Esophagus mucosa (tissue), 1 donor: Measurements from ENCODE around the gene RNF8. TPM values are rescaled to one million over a fixed set of nuclear protein-coding genes. Genes with fewer than 3 reads are reported as not detected.

Source experiments
- ATAC-seq: fragments of 200-7000 bp; cut with Tn5 transposase; one replicate; pipeline ENCODE4 v1.9.1; 2020
- total RNA-seq: library from RNA; stranded (reverse); gene quantifications from one replicate; pipeline ENCODE4 v1.2.4, GENCODE V29; 2023
- donor health status: DM: yes; HTN: yes; CAD: no.

Gene RNF8
- total RNA-seq = 19.0 TPM

GRCh38 chr6:37353761-37354525 is at the start of gene RNF8:
Gene RNF8, plus strand, starts transcription at chr6:37353983. Its CDS starts 182 bp downstream, at chr6:37354165.
- ATAC-seq = peak; percentile 92

DNA sequence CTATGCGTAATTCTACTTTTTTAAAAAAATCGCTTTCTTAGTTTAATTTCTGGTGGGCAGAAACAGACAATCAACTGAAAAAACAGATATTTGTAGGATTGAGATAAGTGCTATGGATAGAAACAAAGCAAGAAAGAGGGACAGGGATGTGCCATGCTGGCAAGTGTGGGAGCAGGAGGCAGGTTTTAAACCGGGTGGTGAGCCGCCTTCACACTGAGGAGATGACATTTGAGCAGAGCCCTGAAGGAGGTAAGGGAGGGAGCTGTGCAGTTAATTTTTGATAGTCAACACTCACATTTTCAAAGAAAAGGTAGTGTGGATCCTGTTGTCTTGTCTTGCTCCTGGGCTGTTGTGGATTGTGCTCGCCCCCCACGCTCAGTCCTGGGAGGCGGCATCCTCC is 49.0 kb upstream of the RNF8 start:
- no peak for ATAC-seq

- ATAC-seq = peak; percentile 58
Observed at GRCh38 chr6:37305841-37306425, 47.9 kb upstream of the RNF8 start.

DNA sequence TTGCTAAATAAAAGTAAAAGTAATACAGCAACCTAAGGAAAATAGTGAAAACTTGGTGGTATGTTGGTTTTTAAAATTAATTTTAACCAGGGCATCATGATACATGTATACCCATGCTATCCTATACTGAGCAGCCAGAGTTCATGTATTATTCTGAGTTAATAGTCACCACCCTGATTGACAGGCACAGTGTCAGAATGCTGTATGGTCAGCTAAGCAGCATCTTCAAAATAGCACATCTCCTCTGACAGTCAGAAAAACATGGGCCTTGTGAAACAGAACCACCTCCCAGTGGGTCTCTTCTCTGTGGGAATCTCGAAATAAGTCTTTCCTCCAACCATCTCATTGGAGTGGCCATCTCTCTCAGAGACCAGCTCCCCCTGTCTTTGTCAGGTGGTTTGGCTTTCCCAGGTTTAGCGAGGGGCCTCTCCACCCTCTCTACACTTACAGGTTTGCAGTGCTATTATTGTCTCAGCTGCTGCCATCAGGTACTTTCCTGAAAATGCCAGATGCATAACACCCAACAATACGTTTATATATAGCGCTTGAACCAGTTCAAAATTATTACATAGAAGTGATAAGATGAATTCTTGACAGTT is 47.1 kb upstream of the RNF8 start:
- no peak for ATAC-seq

- peak; percentile 11 for ATAC-seq
Observed at GRCh38 chr6:37307484-37307883, 46.3 kb upstream of the RNF8 start.

- no peak for ATAC-seq
Observed at GRCh38 chr6:37308069-37308815, 45.5 kb upstream of the RNF8 start.

DNA sequence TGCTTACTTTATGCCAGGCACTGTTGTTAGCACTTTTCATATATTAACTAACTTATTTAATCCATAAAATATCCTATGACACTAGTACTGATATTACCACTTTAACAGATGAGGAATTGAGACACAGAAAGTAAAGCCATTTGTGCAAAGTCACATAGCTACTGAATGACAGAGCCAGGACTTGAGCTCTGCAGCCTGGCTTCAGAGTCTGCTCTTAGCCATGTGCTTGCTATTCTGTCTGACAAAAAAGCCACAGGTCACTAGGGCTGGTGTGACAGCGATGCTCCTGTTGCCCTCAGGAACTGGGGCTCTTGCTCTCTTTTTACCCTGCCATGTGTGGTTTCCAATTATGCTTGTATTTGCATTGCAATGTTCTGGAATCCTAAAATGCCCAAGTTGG is 44.7 kb upstream of the RNF8 start:
- ATAC-seq = no peak

GRCh38 chr6:37309692-37310091 is 44.1 kb upstream of the RNF8 start:
- no peak for ATAC-seq

GRCh38 chr6:37310966-37311365 is 42.8 kb upstream of the RNF8 start:
- ATAC-seq = no peak

GRCh38 chr6:37311741-37312473 is 41.9 kb upstream of the RNF8 start:
- ATAC-seq = no peak

DNA sequence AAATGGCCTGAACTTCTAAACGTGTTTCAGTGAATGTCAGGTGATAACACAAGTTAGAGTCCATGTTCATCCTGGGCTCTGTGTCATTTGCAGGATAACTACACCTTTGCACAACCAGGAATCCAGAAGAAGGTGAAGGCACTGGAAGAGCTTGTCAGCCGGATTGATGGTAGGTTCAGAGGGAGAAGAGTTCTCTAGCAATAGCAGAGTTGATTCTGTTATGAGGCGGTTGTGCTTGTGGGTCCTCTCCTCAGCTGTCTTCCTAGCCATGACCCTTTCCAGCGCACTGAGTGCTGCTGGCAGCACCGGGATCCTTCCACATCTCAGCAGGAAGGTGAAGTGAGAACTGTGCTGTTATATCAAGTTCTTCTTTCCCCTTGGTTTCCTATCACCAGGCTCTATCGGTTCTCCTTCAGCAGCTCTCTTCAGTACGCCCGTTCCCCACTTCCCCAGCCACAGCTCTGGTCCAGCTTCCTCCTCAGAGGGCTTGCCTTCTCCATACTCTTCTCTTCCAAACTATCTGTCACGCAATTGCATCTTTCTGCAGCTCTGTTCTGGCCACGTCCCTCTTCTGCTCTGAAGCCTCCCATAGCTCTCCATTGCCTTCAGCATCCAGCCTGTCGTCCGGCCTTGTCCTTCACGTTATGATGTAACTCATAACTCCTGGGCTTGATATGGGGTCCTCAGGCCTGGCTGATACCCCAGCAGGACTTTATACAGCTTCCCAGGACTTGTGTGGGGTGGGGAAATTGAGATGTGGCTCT is 39.9 kb upstream of the RNF8 start:
- no peak for ATAC-seq

DNA sequence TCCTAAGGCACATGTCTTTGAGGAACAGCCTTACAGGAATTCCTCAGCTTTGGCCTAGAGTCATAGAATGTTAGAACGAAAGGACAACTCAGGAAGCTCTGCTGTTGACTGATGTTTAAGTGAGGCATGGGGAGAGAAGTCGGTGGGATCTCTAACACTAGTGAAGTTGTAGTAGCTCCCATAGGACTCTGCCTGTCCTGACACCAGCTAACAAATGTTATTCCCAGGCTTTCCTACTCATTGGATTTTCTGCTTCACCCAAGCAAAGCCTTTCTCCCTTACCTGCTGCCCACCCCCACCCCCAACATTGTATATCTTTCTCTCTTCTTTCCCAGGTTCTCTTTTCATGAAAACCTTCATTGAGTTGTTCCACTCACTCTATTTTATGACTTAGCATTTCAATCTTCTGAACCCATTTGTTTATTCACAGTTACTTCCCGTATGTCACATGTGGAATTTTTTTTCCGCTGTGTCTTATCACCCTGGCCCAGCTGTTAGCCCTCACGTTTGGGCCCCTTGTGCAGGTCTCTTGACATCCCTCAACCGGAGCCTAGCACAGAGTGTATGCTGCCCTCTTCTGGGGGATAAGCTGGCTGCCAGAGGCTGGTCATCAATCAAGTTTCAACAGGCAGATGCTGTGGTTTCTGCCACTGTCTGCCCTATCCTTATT is 39.2 kb upstream of the RNF8 start:
- ATAC-seq = no peak

- ATAC-seq = no peak
Observed at GRCh38 chr6:37315157-37315515, 38.6 kb upstream of the RNF8 start.

DNA sequence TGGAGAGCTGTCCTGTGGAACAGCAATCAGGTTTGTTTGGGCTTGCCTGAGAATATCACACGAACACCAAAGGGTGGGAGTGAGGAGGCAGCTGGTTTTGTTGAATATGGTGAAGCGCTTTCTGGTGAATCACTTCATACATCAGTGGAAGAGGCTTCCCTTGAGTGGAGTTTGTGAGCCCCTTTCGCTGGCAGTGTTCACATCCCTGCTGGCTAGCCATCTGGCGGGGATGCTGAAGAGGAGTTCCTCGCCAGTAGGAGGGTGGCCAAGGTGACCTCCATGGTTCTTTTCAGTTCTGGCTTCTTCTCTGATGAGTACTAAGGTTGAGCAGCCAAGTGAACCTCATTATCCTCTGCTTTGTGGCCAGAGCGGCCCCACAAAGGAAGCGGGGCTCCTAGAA is 37.7 kb upstream of the RNF8 start:
- no peak for ATAC-seq

- no peak for ATAC-seq
Observed at GRCh38 chr6:37317312-37318038, 36.3 kb upstream of the RNF8 start.

GRCh38 chr6:37319156-37319555 is 34.6 kb upstream of the RNF8 start:
- no peak for ATAC-seq

GRCh38 chr6:37319856-37320480 is 33.8 kb upstream of the RNF8 start:
- peak; percentile 81 for ATAC-seq

GRCh38 chr6:37320646-37321045 is 33.1 kb upstream of the RNF8 start:
- ATAC-seq = no peak

DNA sequence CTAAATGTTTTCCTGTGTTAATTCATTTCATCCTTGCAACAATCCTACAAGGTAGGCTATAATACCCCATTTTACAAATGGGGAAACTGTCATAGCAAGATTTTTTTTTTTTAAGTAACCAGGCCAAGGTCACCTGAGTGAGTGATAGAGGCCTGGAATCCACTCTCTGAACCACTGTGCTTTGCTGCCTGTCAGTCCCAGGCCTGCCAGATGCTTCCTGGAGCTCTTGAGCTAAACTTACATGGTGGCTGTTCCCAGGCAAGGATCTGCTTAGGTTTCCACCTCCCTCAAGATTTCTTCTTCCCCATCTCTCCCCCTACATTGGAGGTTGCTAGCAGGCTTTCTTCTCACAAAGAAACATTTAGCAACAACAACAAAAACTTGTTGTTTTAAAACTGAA is 32.7 kb upstream of the RNF8 start:
- ATAC-seq = no peak
